Common myeloid progenitor, CD34-positive (primary cell): ENCODE data around the gene C3orf38.

ENCODE experiments used
- CTCF ChIA-PET: fragments of 350-600 bp; sonication (Branson Sonifier 250); formaldehyde crosslinking; loops from one replicate; lab custom pipeline; 2021; ENCODE audit warnings: antibody characterized with exemption; lab: Charles Lee
- POLR2A ChIA-PET: fragments of 350-600 bp; sonication (Branson Sonifier 250); formaldehyde crosslinking; loops from one replicate; lab custom pipeline; 2021; ENCODE audit warnings: antibody characterized with exemption; lab: Charles Lee
- DNase-seq, 3 donors: peaks; one replicate each; pipeline versions ENCODE4 v3.0.0 to v3.0.0-alpha.2; 2013
- H3K27ac ChIP-seq, 2 experiments: 1 replicate in 1 of 2; 2 replicates in 1 of 2; pipeline ENCODE4 v1.7.0; 2013; ENCODE audit warnings: inconsistent platforms in 2 of 2, low read length in 2 of 2, mild to moderate bottlenecking in 2 of 2, low read depth in 1 of 2, moderate library complexity in 1 of 2; ENCODE audit not compliant: severe bottlenecking in 2 of 2, insufficient read depth in 1 of 2, poor library complexity in 1 of 2
- H3K27me3 ChIP-seq, 5 experiments: replicated peaks in 2 of 5; 1 replicate in 3 of 5; 2 replicates in 2 of 5; pipeline versions ENCODE4 v1.6.1 to v1.7.0; 2013; ENCODE audit warnings: low read length in 4 of 5, mild to moderate bottlenecking in 2 of 5, moderate library complexity in 2 of 5, inconsistent platforms in 1 of 5; ENCODE audit not compliant: insufficient read depth in 5 of 5, control insufficient read depth in 4 of 5
- H3K36me3 ChIP-seq, 4 experiments: 1 replicate in 2 of 4; 2 replicates in 2 of 4; pipeline versions ENCODE4 v1.6.1 to v1.7.0; 2013; ENCODE audit warnings: low read length in 3 of 4, control low read depth in 1 of 4, mild to moderate bottlenecking in 1 of 4; ENCODE audit not compliant: control insufficient read depth in 4 of 4, insufficient read depth in 4 of 4
- H3K4me1 ChIP-seq, 4 experiments: 1 replicate in 3 of 4; 2 replicates in 1 of 4; pipeline versions ENCODE4 v1.6.1 to v1.7.1; 2013; ENCODE audit warnings: low read length in 3 of 4, mild to moderate bottlenecking in 3 of 4, control low read depth in 1 of 4, inconsistent platforms in 1 of 4, moderate library complexity in 1 of 4; ENCODE audit not compliant: control insufficient read depth in 4 of 4, insufficient read depth in 4 of 4; ENCODE audit errors: control extremely low read depth in 1 of 4
- H3K4me3 ChIP-seq, 7 experiments: 1 replicate in 4 of 7; 2 replicates in 3 of 7; pipeline versions ENCODE4 v1.5.1 to v1.7.0; 2013; ENCODE audit warnings: mild to moderate bottlenecking in 7 of 7, low read length in 6 of 7, moderate library complexity in 6 of 7, inconsistent platforms in 2 of 7, low read depth in 2 of 7, control low read depth in 1 of 7; ENCODE audit not compliant: insufficient read depth in 4 of 7, control insufficient read depth in 1 of 7; ENCODE audit errors: extremely low read depth in 1 of 7
- H3K9me3 ChIP-seq, 5 experiments: 1 replicate in 4 of 5; 2 replicates in 1 of 5; pipeline versions ENCODE4 v1.6.1 to v1.7.1; 2013; ENCODE audit warnings: low read length in 4 of 5, mild to moderate bottlenecking in 2 of 5, inconsistent platforms in 1 of 5, low read depth in 1 of 5, moderate library complexity in 1 of 5; ENCODE audit not compliant: control insufficient read depth in 4 of 5, insufficient read depth in 2 of 5; ENCODE audit errors: control extremely low read depth in 1 of 5
- WGBS: methylation state at CpG from one replicate; pipeline ENCODE4 v1.1.5; 2013; ENCODE audit not compliant: insufficient coverage; 5-methylcytosine and 5-hydroxymethylcytosine counted together

Gene C3orf38

GRCh38 chr3:88141458-88142083 is 8.2 kb upstream of the C3orf38 start:
- POLR2A ChIA-PET: no interaction called here
- Histone ChIP-seq H3K4me1 (no peaks in the 10 kb centered on the region), H3K27me3 (no peaks in the 10 kb centered on the region), H3K36me3 (peaks cover 6 to 37% (median 31%) of the 10 kb centered on the region in 4 experiments), H3K9me3 (no peaks in the 10 kb centered on the region), H3K27ac (no peak overlapping the region), H3K4me3 (no peak overlapping the region)
- no peak for DNase-seq
- CTCF ChIA-PET: interaction anchor here (1.8 kb wide), 1 partner anchor 8 kb away, joined by 4 read pairs; the partner anchor contains the start of gene C3orf38
- WGBS: 0% methylated on average over 1 of the region's 4 CpGs

GRCh38 chr3:88142094-88142624 is 7.6 kb upstream of the C3orf38 start:
- no peak for DNase-seq
- 100% methylated on average over 1 of the region's 3 CpGs for WGBS
- Histone ChIP-seq H3K27me3 (no peaks in the 10 kb centered on the region), H3K36me3 (peaks cover 6 to 36% (median 29%) of the 10 kb centered on the region in 4 experiments), H3K9me3 (no peaks in the 10 kb centered on the region), H3K4me3 (no peak overlapping the region), H3K27ac (no peak overlapping the region), H3K4me1 (peaks cover 0 to under 1% (median 0%) of the 10 kb centered on the region in 4 experiments)
- CTCF ChIA-PET: interaction anchor here (1.3 kb wide), 1 partner anchor 38 kb away, joined by 3 read pairs; no protein-coding TSS in a partner anchor
- POLR2A ChIA-PET: interaction anchor here (0.6 kb wide), 1 partner anchor 19 kb away, joined by 6 read pairs; no protein-coding TSS in a partner anchor

- H3K9me3 ChIP-seq: no peaks in the 10 kb centered on the region
- H3K4me1 ChIP-seq: peaks cover 10 to 26% (median 16%) of the 10 kb centered on the region in 4 experiments
- ChIA-PET CTCF (interaction anchor here (0.7 to 2.5 kb wide), 4 partner anchors 15 to 42 kb away, joined by 3 to 9 read pairs (median 3); no protein-coding TSS in a partner anchor), POLR2A (no interaction called here)
- H3K27me3 ChIP-seq: no peaks in the 10 kb centered on the region
- peak in 1 of 3 donors; percentile 12 for DNase-seq
- H3K27ac ChIP-seq: no peak overlapping the region
- H3K36me3 ChIP-seq: peaks cover 0 to 1% (median 0%) of the 10 kb centered on the region in 4 experiments
- no peak overlapping the region for H3K4me3 ChIP-seq
These were observed 2.5 kb upstream of the C3orf38 start for GRCh38 chr3:88147261-88147660.

DNA sequence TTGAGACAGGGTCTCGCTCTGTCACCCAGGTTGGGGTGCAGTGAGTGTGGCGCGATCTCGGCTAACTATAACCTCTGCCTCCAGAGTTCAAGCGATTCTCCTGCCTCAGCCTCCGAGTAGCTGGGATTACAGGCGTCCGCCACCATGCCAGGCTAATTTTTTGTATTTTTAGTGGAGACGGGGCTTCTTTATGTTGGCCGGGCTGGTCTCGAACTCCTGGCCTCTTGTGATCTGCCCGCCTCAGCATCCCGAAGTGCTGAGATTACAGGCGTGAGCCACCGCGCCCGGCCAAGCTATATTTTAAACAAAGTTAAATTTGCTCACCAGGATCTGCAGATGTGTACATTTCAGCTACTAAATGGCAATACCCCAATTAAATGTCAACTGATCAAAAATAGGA is 1.1 kb upstream of the C3orf38 start:
- Histone ChIP-seq H3K27ac (peak overlapping the region in 1 of 2 experiments; percentile 95), H3K4me3 (peak overlapping the region in 6 of 7 experiments; percentile 91 to 100 (median 98)), H3K36me3 (peaks cover 0 to 5% (median 3%) of the 10 kb centered on the region in 4 experiments), H3K27me3 (no peaks in the 10 kb centered on the region), H3K4me1 (peaks cover 10 to 30% (median 19%) of the 10 kb centered on the region in 4 experiments), H3K9me3 (no peaks in the 10 kb centered on the region)
- ChIA-PET POLR2A (interaction anchor here (1.4 kb wide), 1 partner anchor 90 kb away, joined by 4 read pairs; the partner anchor contains the start of gene CGGBP1), CTCF (interaction anchor here (1.7 to 2.5 kb wide), 2 partner anchors 15 to 36 kb away, joined by 4 to 9 read pairs; no protein-coding TSS in a partner anchor)
- WGBS: 82% methylated on average over 17 of the region's 17 CpGs
- no peak for DNase-seq

GRCh38 chr3:88149101-88149508 is 654 bp upstream of the C3orf38 start:
- Histone ChIP-seq H3K4me3 (peak overlapping the region; percentile 83 to 100 (median 98)), H3K27me3 (no peaks in the 10 kb centered on the region), H3K9me3 (no peaks in the 10 kb centered on the region), H3K4me1 (peaks cover 10 to 30% (median 19%) of the 10 kb centered on the region in 4 experiments), H3K36me3 (peaks cover 0 to 5% (median 3%) of the 10 kb centered on the region in 4 experiments), H3K27ac (peak overlapping the region; percentile 85 to 95)
- WGBS: 0% methylated on average over 9 of the region's 16 CpGs
- ChIA-PET CTCF (interaction anchor here (0.7 to 2.8 kb wide), 4 partner anchors 15 to 36 kb away, joined by 3 to 9 read pairs (median 6); no protein-coding TSS in a partner anchor), POLR2A (interaction anchor here (1.4 kb wide), 1 partner anchor 91 kb away, joined by 4 read pairs; the partner anchor contains the start of gene CGGBP1)
- peak in 2 of 3 donors; percentile 59 to 67 for DNase-seq

DNA sequence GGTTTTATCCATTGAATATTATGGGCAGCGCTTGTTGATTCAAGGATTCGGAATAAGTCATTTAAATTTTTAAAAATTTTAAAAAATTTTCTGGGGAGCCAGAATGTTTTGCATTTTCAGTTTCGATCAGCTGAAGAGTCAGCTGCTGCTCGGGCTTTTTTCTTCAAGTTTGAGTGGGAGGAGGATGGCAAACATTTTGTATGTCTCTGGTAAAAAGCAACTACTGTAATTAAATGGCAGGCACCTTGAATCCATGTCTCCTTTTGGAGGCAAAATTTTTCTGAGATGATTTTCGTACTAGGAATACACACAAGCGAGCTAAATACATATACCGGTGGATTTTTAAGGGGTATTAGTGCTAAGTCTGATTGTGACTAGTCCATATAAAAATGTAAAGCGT is 612 bp downstream of the C3orf38 start:
- ChIA-PET CTCF (interaction anchor here (1.3 to 2.8 kb wide), 4 partner anchors 17 to 90 kb away, joined by 3 to 9 read pairs (median 4); no protein-coding TSS in a partner anchor), POLR2A (no interaction called here)
- DNase-seq: peak; percentile 25 to 73 (median 63)
- peak overlapping the region; percentile 83 to 100 (median 98) for H3K4me3 ChIP-seq
- H3K27me3 ChIP-seq: no peaks in the 10 kb centered on the region
- WGBS: 0% methylated on average over 5 of the region's 8 CpGs
- H3K9me3 ChIP-seq: no peaks in the 10 kb centered on the region
- peaks cover 0 to 16% (median 9%) of the 10 kb centered on the region in 4 experiments for H3K36me3 ChIP-seq
- peak overlapping the region; percentile 85 to 95 for H3K27ac ChIP-seq
- H3K4me1 ChIP-seq: peaks cover 10 to 30% (median 19%) of the 10 kb centered on the region in 4 experiments
